Keratinocyte (primary cell): ENCODE measurements around the gene GANC. TPM values are rescaled to one million over a fixed set of nuclear protein-coding genes. Genes with fewer than 3 reads are reported as not detected.
A peak's percentile ranks its signal among the peaks of the same experiment; 100 is the strongest.

ENCODE experiments used
- DNase-seq: peaks from one replicate; pipeline ENCODE4 v3.0.0-alpha.2; 2011; ENCODE audit warnings: low read depth, missing footprints, low spot score
- FAIRE-seq: peaks from 2 replicates; lab custom pipeline; 2011; peaks lifted over from hg19 to GRCh38; lab: Jason Lieb, UNC
- H2AFZ ChIP-seq: 2 replicates; pipeline ENCODE4 v1.6.0; 2012; ENCODE audit warnings: low read length, control low read depth, inconsistent platforms; ENCODE audit not compliant: control insufficient read depth
- H3K27ac ChIP-seq: 2 replicates; pipeline ENCODE4 v1.5.1; 2011; ENCODE audit warnings: low read length; ENCODE audit not compliant: control insufficient read depth, insufficient read depth
- H3K27me3 ChIP-seq: 3 replicates; pipeline ENCODE4 v1.6.0; 2011; ENCODE audit warnings: low read length; ENCODE audit not compliant: control insufficient read depth, insufficient read depth; ENCODE audit errors: extremely low read depth
- H3K36me3 ChIP-seq, 2 experiments: 2 replicates in 1 of 2; 3 replicates in 1 of 2; pipeline ENCODE4 v1.5.1; 2011; ENCODE audit warnings: low read length in 2 of 2, mild to moderate bottlenecking in 1 of 2; ENCODE audit not compliant: control insufficient read depth in 2 of 2, insufficient read depth in 2 of 2; ENCODE audit errors: extremely low read depth in 1 of 2
- H3K4me1 ChIP-seq: 3 replicates; pipeline ENCODE4 v1.5.1; 2011; ENCODE audit warnings: low read length; ENCODE audit not compliant: control insufficient read depth, insufficient read depth; ENCODE audit errors: extremely low read depth
- H3K4me2 ChIP-seq: 3 replicates; pipeline ENCODE4 v1.6.0; 2011; ENCODE audit warnings: low read depth, low read length; ENCODE audit not compliant: control insufficient read depth, insufficient read depth; ENCODE audit errors: extremely low read depth
- H3K4me3 ChIP-seq, 3 experiments: fragments of 200-600 bp in 1 of 3; sonication (generic) in 1 of 3; 2 replicates in 2 of 3; 3 replicates in 1 of 3; pipeline ENCODE4 v1.5.1; 2011 to 2016; ENCODE audit warnings: low read length in 3 of 3, mild to moderate bottlenecking in 3 of 3, control low read depth in 2 of 3, inconsistent platforms in 1 of 3, low read depth in 1 of 3, mixed read lengths in 1 of 3, mixed run types in 1 of 3, moderate library complexity in 1 of 3; ENCODE audit not compliant: control insufficient read depth in 2 of 3, insufficient read depth in 2 of 3; ENCODE audit errors: extremely low read depth in 1 of 3
- H3K79me2 ChIP-seq: 2 replicates; pipeline ENCODE4 v1.6.0; 2012; ENCODE audit warnings: low read length; ENCODE audit not compliant: control insufficient read depth, insufficient read depth
- H3K9ac ChIP-seq: 3 replicates; pipeline ENCODE4 v1.6.0; 2011; ENCODE audit warnings: low read length; ENCODE audit not compliant: control insufficient read depth, insufficient read depth; ENCODE audit errors: extremely low read depth
- H3K9me1 ChIP-seq: 3 replicates; pipeline ENCODE4 v1.6.0; 2011; ENCODE audit warnings: low read length; ENCODE audit not compliant: control insufficient read depth, insufficient read depth; ENCODE audit errors: extremely low read depth
- H3K9me3 ChIP-seq: 2 replicates; pipeline ENCODE4 v1.5.1; 2012; ENCODE audit warnings: low read depth, low read length; ENCODE audit not compliant: control insufficient read depth
- H4K20me1 ChIP-seq: 3 replicates; pipeline ENCODE4 v1.6.0; 2011; ENCODE audit warnings: low read length; ENCODE audit not compliant: control insufficient read depth, insufficient read depth; ENCODE audit errors: extremely low read depth
- CTCF ChIP-seq, 3 experiments: IDR thresholded peaks in 1 of 3; conservative IDR thresholded peaks in 1 of 3; optimal IDR thresholded peaks in 1 of 3; 2 replicates in 2 of 3; 3 replicates in 1 of 3; pipeline versions ENCODE3 to v1.5.1; 2011; ENCODE audit warnings: low read length in 3 of 3, mild to moderate bottlenecking in 3 of 3, moderate library complexity in 2 of 3, control low read depth in 1 of 3, inconsistent platforms in 1 of 3; ENCODE audit not compliant: insufficient read depth in 2 of 3; ENCODE audit errors: extremely low read depth in 1 of 3
- EZH2 ChIP-seq: IDR thresholded peaks from one replicate; pipeline ENCODE4 v1.6.1; 2012; ENCODE audit warnings: inconsistent platforms, mild to moderate bottlenecking, low read length, moderate library complexity
- dilution Hi-C: fragments of 300-500 bp; cut with MboI; formaldehyde crosslinking; loops from one replicate; pipeline ENCODE4 v1.7.0; 2020; ENCODE audit warnings: low sequenced_read_pairs; ENCODE audit not compliant: extremely low pct_ligation_motif_present
- polyA minus RNA-seq, 3 experiments: library from RNA; depleted of rRNA, polyadenylated mRNA; stranded (reverse); fragments of >200 nt; gene quantifications; 1 replicate in 1 of 3; 2 replicates in 1 of 3; 3 replicates in 1 of 3; pipeline ENCODE4 v1.2.3, GENCODE V29; 2011
- polyA plus RNA-seq, 5 experiments: library from polyadenylated mRNA; depleted of rRNA in 3 of 5; stranded (reverse) in 3 of 5; stranded (forward) in 1 of 5; unstranded in 1 of 5; fragments of >200 nt; gene quantifications; 1 replicate in 1 of 5; 2 replicates in 3 of 5; 3 replicates in 1 of 5; pipeline versions ENCODE4 v1.2.1 to v1.2.3, GENCODE V29; 2011 to 2012; ENCODE audit warnings: missing spikeins in 2 of 5, low read depth in 1 of 5, low replicate concordance in 1 of 5

The GANC gene
- polyA plus RNA-seq (21.5 to 46.2 TPM (median 46.2 TPM) in 3 replicates), polyA minus RNA-seq (14.7 to 61.4 TPM (median 46.7 TPM) in 3 replicates)
- polyA plus RNA-seq (2011; ENCODE audit: low read depth) = 31.6 TPM
- 16.2 and 30.1 TPM in 2 replicates for polyA plus RNA-seq (2011; cell fraction: cytosol; rRNA removed)
- 76.6 and 83.2 TPM in 2 replicates for polyA plus RNA-seq (2011; cell fraction: nucleus; rRNA removed)
- polyA plus RNA-seq (2012; ENCODE audit: low replicate concordance) = 16.0 and 22.9 TPM in 2 replicates
- 24.0 TPM for polyA minus RNA-seq (2011; cell fraction: cytosol; rRNA and poly(A)+ RNA removed)
- 39.0 and 99.7 TPM in 2 replicates for polyA minus RNA-seq (2011; cell fraction: nucleus; rRNA and poly(A)+ RNA removed)

GRCh38 chr15:42272939-42273899, at the start of gene GANC, which contains the start of gene TMEM87A:
GANC (plus strand) TSS chr15:42273201; CDS start chr15:42274482, 1,281 bp downstream.
TMEM87A (minus strand) TSS chr15:42273433; CDS start chr15:42273398, 35 bp downstream.
- Histone ChIP-seq H3K9me1 (peaks cover 2% of the 10 kb centered on the region), H3K4me1 (peaks cover 24% of the 10 kb centered on the region), H3K4me2 (peak within 1 kb of the TSS; percentile 100), H3K4me3 (peak within 1 kb of the TSS; percentile 70 to 97 (median 86)), H3K27ac (peak within 1 kb of the TSS; percentile 99), H3K9ac (peak within 1 kb of the TSS; percentile 100), H3K36me3 (peaks cover 2% of the 10 kb centered on the region in 2 experiments), H3K9me3 (no peaks in the 10 kb centered on the region), H2AFZ (peak within 1 kb of the TSS; percentile 99), H3K79me2 (peaks cover 66% of the 10 kb centered on the region), H4K20me1 (no peaks in the 10 kb centered on the region), H3K27me3 (no peaks in the 10 kb centered on the region)
- TF ChIP-seq EZH2 = no peak
- TF ChIP-seq CTCF (optimal IDR thresholded peaks at IDR 0.05 in 1 of 3, IDR thresholded peaks at IDR 0.05 in 1 of 3, conservative IDR thresholded peaks at IDR 0.05 in 1 of 3; ENCODE audit: extremely low read depth in 1 of 3, insufficient read depth in 2 of 3, low read length in 3 of 3) = no peak
- FAIRE-seq (peak; percentile 79), DNase-seq (peak; percentile 88)
- dilution Hi-C loops = no loop called here

- Histone ChIP-seq H3K27me3 (no peaks in the 10 kb centered on the region), H3K36me3 (peaks cover 11 to 23% of the 10 kb centered on the region in 2 experiments), H3K27ac (no peak overlapping the region), H3K9me1 (no peaks in the 10 kb centered on the region), H4K20me1 (no peaks in the 10 kb centered on the region), H3K9me3 (no peaks in the 10 kb centered on the region), H3K4me2 (no peak overlapping the region), H3K4me3 (no peak overlapping the region), H3K79me2 (no peaks in the 10 kb centered on the region), H3K9ac (no peak overlapping the region), H2AFZ (no peak overlapping the region), H3K4me1 (no peaks in the 10 kb centered on the region)
- dilution Hi-C loops = no loop called here
- DNase-seq (no peak), FAIRE-seq (peak; percentile 20)
- no peak for TF ChIP-seq CTCF (optimal IDR thresholded peaks at IDR 0.05 in 1 of 3, IDR thresholded peaks at IDR 0.05 in 1 of 3, conservative IDR thresholded peaks at IDR 0.05 in 1 of 3; ENCODE audit: extremely low read depth in 1 of 3, insufficient read depth in 2 of 3, low read length in 3 of 3)
- no peak for TF ChIP-seq EZH2
Measured at GRCh38 chr15:42226648-42227047, 46.4 kb upstream of the GANC start.
